Thyroid gland (tissue), 4 donors: Measurements from ENCODE around the gene POU6F2.

ENCODE experiments used
- CTCF ChIP-seq, 6 experiments: fragments of 200-600 bp in 3 of 6; fragments of 450-650 bp in 3 of 6; sonication (generic) in 3 of 6; IDR thresholded peaks; one replicate each; pipeline ENCODE4 v1.5.1; 2016 to 2019; ENCODE audit warnings: antibody characterized with exemption in 6 of 6, mild to moderate bottlenecking in 2 of 6, inconsistent platforms in 1 of 6, moderate library complexity in 1 of 6
- POLR2A ChIP-seq, 2 donors: fragments of 450-650 bp; IDR thresholded peaks; one replicate each; pipeline ENCODE4 v1.6.1; 2017; ENCODE audit warnings: antibody characterized with exemption in 2 of 2, mild to moderate bottlenecking in 2 of 2, moderate library complexity in 1 of 2

GRCh38 chr7:39374436-39375040 lies 396.8 kb downstream of the POU6F2 start:
- no peak for TF ChIP-seq CTCF (IDR thresholded peaks at IDR 0.05)
- TF ChIP-seq POLR2A (IDR thresholded peaks at IDR 0.05), result no peak
